Tibial artery (tissue), 4 donors: ENCODE data around the gene BAG5.
"Not testable (repeated sequence)": the region's sequence is repeated elsewhere in the genome, so short reads cannot be mapped to it uniquely, and the experiment has no call there.

Source experiments
- DNase-seq, 2 donors: peaks; one replicate each; pipeline ENCODE4 v3.0.0-alpha.2; 2019
- H3K27ac ChIP-seq, 2 donors: fragments of 200-600 bp; sonication (generic) in 1 of 2; 1 replicate in 1 of 2; 2 replicates in 1 of 2; pipeline ENCODE4 v1.5.1; 2018 to 2019; ENCODE audit warnings: mild to moderate bottlenecking in 1 of 2
- H3K27me3 ChIP-seq, 2 donors: fragments of 200-600 bp; sonication (generic) in 1 of 2; one replicate each; pipeline versions ENCODE4 v1.5.1 to v1.6.0; 2016 to 2019
- H3K36me3 ChIP-seq, 3 donors: fragments of 200-600 bp; sonication (generic) in 2 of 3; one replicate each; pipeline ENCODE4 v1.5.1; 2016 to 2019; ENCODE audit warnings: mild to moderate bottlenecking in 2 of 3
- H3K4me1 ChIP-seq, 4 donors: fragments of 200-600 bp; sonication (generic) in 2 of 4; 1 replicate in 3 of 4; 2 replicates in 1 of 4; pipeline ENCODE4 v1.5.1; 2016 to 2019
- H3K4me3 ChIP-seq, 2 donors: fragments of 200-600 bp; sonication (generic) in 1 of 2; 1 replicate in 1 of 2; 2 replicates in 1 of 2; pipeline ENCODE4 v1.5.1; 2018 to 2019; ENCODE audit warnings: mild to moderate bottlenecking in 2 of 2
- H3K9me3 ChIP-seq, 3 donors: fragments of 200-600 bp; sonication (generic) in 1 of 3; one replicate each; pipeline ENCODE4 v1.5.1; 2016 to 2019
- CTCF ChIP-seq, 2 experiments: fragments of 200-600 bp in 1 of 2; fragments of 450-650 bp in 1 of 2; IDR thresholded peaks; one replicate each; pipeline ENCODE4 v1.5.1; 2017 to 2019; ENCODE audit warnings: antibody characterized with exemption in 2 of 2, mild to moderate bottlenecking in 1 of 2, moderate library complexity in 1 of 2
- intact Hi-C: fragments of 100-400 bp; cut with DNase I; formaldehyde crosslinking; loops from one replicate; pipeline ENCODE4 v1.15.0; 2023; ENCODE audit warnings: low total_unique reads

BAG5 gene

GRCh38 chr14:103528146-103528586, 34.3 kb downstream of the BAG5 start:
- peaks cover 0 to 28% (median 7%) of the 10 kb centered on the region in 3 donors for H3K36me3 ChIP-seq
- DNase-seq, result peak in 1 of 2 donors; percentile 75
- peak overlapping the region; percentile 86 to 90 for H3K27ac ChIP-seq
- no peaks in the 10 kb centered on the region for H3K9me3 ChIP-seq
- peak overlapping the region; percentile 92 to 95 for H3K4me3 ChIP-seq
- H3K4me1 ChIP-seq, result peaks cover 0 to 59% (median 51%) of the 10 kb centered on the region in 4 donors
- TF ChIP-seq CTCF (IDR thresholded peaks at IDR 0.05), result no peak
- intact Hi-C loops, result no loop called here
- H3K27me3 ChIP-seq, result no peaks in the 10 kb centered on the region

- H3K4me1 ChIP-seq, result peaks cover 0 to 59% (median 51%) of the 10 kb centered on the region in 4 donors
- no peaks in the 10 kb centered on the region for H3K27me3 ChIP-seq
- DNase-seq, result no peak
- H3K27ac ChIP-seq, result peak overlapping the region; percentile 86 to 90
- no peak for TF ChIP-seq CTCF (IDR thresholded peaks at IDR 0.05)
- intact Hi-C loops, result no loop called here
- H3K4me3 ChIP-seq, result peak overlapping the region in 1 of 2 donors; percentile 92
- no peaks in the 10 kb centered on the region for H3K9me3 ChIP-seq
- H3K36me3 ChIP-seq, result peaks cover 0 to 22% (median 7%) of the 10 kb centered on the region in 3 donors
These were observed 34.9 kb downstream of the BAG5 start for GRCh38 chr14:103527408-103528145.

GRCh38 chr14:103526914-103527248, 35.6 kb downstream of the BAG5 start:
- Histone ChIP-seq H3K4me1 (peaks cover 0 to 58% (median 52%) of the 10 kb centered on the region in 4 donors), H3K27ac (peak overlapping the region; percentile 86 to 90), H3K9me3 (no peaks in the 10 kb centered on the region), H3K4me3 (no peak overlapping the region), H3K36me3 (peaks cover 0 to 15% (median 7%) of the 10 kb centered on the region in 3 donors), H3K27me3 (no peaks in the 10 kb centered on the region)
- no peak for TF ChIP-seq CTCF (IDR thresholded peaks at IDR 0.05)
- no peak for DNase-seq
- intact Hi-C loops, result no loop called here

- TF ChIP-seq CTCF (IDR thresholded peaks at IDR 0.05), result no peak
- H3K27me3 ChIP-seq, result no peaks in the 10 kb centered on the region
- peaks cover 0 to 10% (median 6%) of the 10 kb centered on the region in 3 donors for H3K36me3 ChIP-seq
- no peak overlapping the region for H3K27ac ChIP-seq
- intact Hi-C loops, result no loop called here
- H3K4me1 ChIP-seq, result peaks cover 0 to 58% (median 50%) of the 10 kb centered on the region in 4 donors
- DNase-seq, result no peak
- no peaks in the 10 kb centered on the region for H3K9me3 ChIP-seq
- no peak overlapping the region for H3K4me3 ChIP-seq
These were observed 36.1 kb downstream of the BAG5 start for GRCh38 chr14:103526247-103526913.

GRCh38 chr14:103525430-103526246, 36.8 kb downstream of the BAG5 start:
- DNase-seq, H3K27me3 ChIP-seq, intact Hi-C loops, H3K4me3 ChIP-seq, H3K9me3 ChIP-seq, H3K36me3 ChIP-seq, H3K27ac ChIP-seq: not testable (repeated sequence)
- peaks cover 0 to 58% (median 47%) of the 10 kb centered on the region in 4 donors for H3K4me1 ChIP-seq
